ENCODE results near the gene PDGFC. TPM values are rescaled to one million over a fixed set of nuclear protein-coding genes. Genes with fewer than 3 reads are reported as not detected.

PDGFC gene
- total RNA-seq, 1 experiment from 2014 or later, result 9.8 TPM

DNA sequence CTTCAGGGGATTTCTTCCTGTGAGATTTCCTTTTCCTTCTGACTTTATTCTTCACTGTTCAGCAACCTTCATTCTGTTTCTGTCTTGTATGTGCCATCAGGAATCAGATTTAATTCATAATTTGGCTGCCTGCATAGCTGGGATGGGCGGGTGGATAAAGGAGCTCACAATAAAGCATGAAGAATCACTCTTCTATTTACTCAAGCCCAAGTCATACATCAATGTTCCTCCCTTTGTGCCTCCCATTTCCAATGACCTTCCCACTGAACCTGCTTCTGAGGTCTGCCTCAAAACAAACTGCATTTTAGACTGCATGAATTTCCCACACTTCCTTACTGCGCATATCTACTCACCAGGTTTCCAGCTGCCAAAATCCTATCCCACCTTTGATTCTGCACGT, 14.0 kb downstream of the PDGFC start:
- H3K4me1 ChIP-seq (ENCODE audit: control insufficient read depth in 1 of 2, insufficient read depth in 2 of 2, low read length in 2 of 2), result peaks cover 3 to 18% of the 10 kb centered on the region in 2 experiments; a peak in 3 of 4 replicates

More for the DNA sequence above, 14.0 kb downstream of the PDGFC start:
- DNase-seq (ENCODE audit: low read depth, low spot score) (no peak), ATAC-seq (no peak)
- Histone ChIP-seq H2AFZ (ENCODE audit: low read depth, low read length, poor library complexity, severe bottlenecking) (no peak overlapping the region), H3K4me3 (replicated peaks in 1 of 2; ENCODE audit: low read depth in 1 of 2, low read length in 2 of 2) (no peak overlapping the region), H3K36me3 (ENCODE audit: control insufficient read depth in 1 of 2, insufficient read depth in 2 of 2, low read length in 2 of 2) (no peaks in the 10 kb centered on the region), H3K79me2 (ENCODE audit: insufficient read depth, low read length) (no peaks in the 10 kb centered on the region), H4K20me1 (ENCODE audit: insufficient read depth) (no peaks in the 10 kb centered on the region), H3K4me2 (ENCODE audit: low read length) (0 out of 2 replicates have a peak overlapping the region, but pooled peaks have one; percentile 13), H3K9me2 (ENCODE audit: insufficient read depth) (no peaks in the 10 kb centered on the region), H3K9ac (ENCODE audit: low read length) (no peak overlapping the region), H3K27me3 (ENCODE audit: insufficient read depth, low read length) (no peaks in the 10 kb centered on the region), H3K9me3 (ENCODE audit: control insufficient read depth in 1 of 2, insufficient read depth in 1 of 2, low read depth in 1 of 2, low read length in 2 of 2) (no peaks in the 10 kb centered on the region), H3K27ac (ENCODE audit: low read depth, low read length) (no peak overlapping the region)
- CTCF ChIA-PET, result interaction anchor here (1.4 kb wide), 1 partner anchor 11 kb away, joined by 6 read pairs; no protein-coding TSS in a partner anchor
- no peak for TF ChIP-seq ELF1 (IDR thresholded peaks at IDR 0.05; ENCODE audit: borderline replicate concordance, low read depth)
- TF ChIP-seq JUND (IDR thresholded peaks at IDR 0.05), result no peak
- TF ChIP-seq, protein P1, sequence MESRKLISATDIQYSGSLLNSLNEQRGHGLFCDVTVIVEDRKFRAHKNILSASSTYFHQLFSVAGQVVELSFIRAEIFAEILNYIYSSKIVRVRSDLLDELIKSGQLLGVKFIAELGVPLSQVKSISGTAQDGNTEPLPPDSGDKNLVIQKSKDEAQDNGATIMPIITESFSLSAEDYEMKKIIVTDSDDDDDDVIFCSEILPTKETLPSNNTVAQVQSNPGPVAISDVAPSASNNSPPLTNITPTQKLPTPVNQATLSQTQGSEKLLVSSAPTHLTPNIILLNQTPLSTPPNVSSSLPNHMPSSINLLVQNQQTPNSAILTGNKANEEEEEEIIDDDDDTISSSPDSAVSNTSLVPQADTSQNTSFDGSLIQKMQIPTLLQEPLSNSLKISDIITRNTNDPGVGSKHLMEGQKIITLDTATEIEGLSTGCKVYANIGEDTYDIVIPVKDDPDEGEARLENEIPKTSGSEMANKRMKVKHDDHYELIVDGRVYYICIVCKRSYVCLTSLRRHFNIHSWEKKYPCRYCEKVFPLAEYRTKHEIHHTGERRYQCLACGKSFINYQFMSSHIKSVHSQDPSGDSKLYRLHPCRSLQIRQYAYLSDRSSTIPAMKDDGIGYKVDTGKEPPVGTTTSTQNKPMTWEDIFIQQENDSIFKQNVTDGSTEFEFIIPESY (IDR thresholded peaks at IDR 0.05; ENCODE audit: extremely low read depth, insufficient replicate concordance, low read length), result no peak
- TF ChIP-seq EZH2 (IDR thresholded peaks at IDR 0.05), result no peak
- no peak for TF ChIP-seq TCF7L2 (IDR thresholded peaks at IDR 0.05; ENCODE audit: borderline replicate concordance, extremely low read depth, insufficient read depth, insufficient read length)
- no peak for TF ChIP-seq SP1 (IDR thresholded peaks at IDR 0.05; ENCODE audit: low read depth)
- TF ChIP-seq, protein P2, sequence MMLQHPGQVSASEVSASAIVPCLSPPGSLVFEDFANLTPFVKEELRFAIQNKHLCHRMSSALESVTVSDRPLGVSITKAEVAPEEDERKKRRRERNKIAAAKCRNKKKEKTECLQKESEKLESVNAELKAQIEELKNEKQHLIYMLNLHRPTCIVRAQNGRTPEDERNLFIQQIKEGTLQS (IDR thresholded peaks at IDR 0.05), result no peak
- TF ChIP-seq ZFX (IDR thresholded peaks at IDR 0.05), result no peak
- TF ChIP-seq, protein P3, sequence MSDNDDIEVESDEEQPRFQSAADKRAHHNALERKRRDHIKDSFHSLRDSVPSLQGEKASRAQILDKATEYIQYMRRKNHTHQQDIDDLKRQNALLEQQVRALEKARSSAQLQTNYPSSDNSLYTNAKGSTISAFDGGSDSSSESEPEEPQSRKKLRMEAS (IDR thresholded peaks at IDR 0.05), result no peak
- TF ChIP-seq ZNF274 (IDR thresholded peaks at IDR 0.05; ENCODE audit: low read depth, low read length), result no peak
- no peak for TF ChIP-seq POLR2AphosphoS5 (IDR thresholded peaks at IDR 0.05; ENCODE audit: low read depth, low read length)
- POLR2A ChIA-PET, result no interaction called here
- intact Hi-C loops (cut with micrococcal nuclease), result no loop called here
- no TSS peak for BruUV-seq (replicated peaks)
- RAD21 ChIA-PET (ENCODE audit: low non-redundant PET in 1 of 2, low total read pairs in 2 of 2, uncharacterized antibody in 2 of 2, unreplicated experiment in 2 of 2), result no interaction called here
